ENCODE measurements around the gene KCNIP3.

KCNIP3 gene

GRCh38 chr2:95350368-95350767 is 53.2 kb downstream of the KCNIP3 start:
- no peak overlapping the region for H3K27ac ChIP-seq (replicated peaks)
- no peak overlapping the region for H3K4me3 ChIP-seq (replicated peaks; ENCODE audit: insufficient read depth, low read length)
- DNase-seq (ENCODE audit: low read depth in 1 of 2, low spot score in 1 of 2): no peak
- H3K27me3 ChIP-seq (ENCODE audit: insufficient read depth, poor library complexity, severe bottlenecking): peaks cover 15% of the 10 kb centered on the region
- TF ChIP-seq POLR2AphosphoS5 (IDR thresholded peaks at IDR 0.05; ENCODE audit: low read depth): no peak
- no peak for TF ChIP-seq REST (IDR thresholded peaks at IDR 0.05; ENCODE audit: insufficient replicate concordance, low read depth)
- TF ChIP-seq SPI1 (IDR thresholded peaks at IDR 0.05; ENCODE audit: borderline replicate concordance, low read depth): no peak
- TF ChIP-seq CTCF (IDR thresholded peaks at IDR 0.05; ENCODE audit: insufficient read depth, low read length): no peak
- no peak for TF ChIP-seq GABPA (IDR thresholded peaks at IDR 0.05; ENCODE audit: low read depth)

GRCh38 chr2:95350774-95351597 is 53.8 kb downstream of the KCNIP3 start:
- no peak overlapping the region for H3K27ac ChIP-seq (replicated peaks)
- no peak for DNase-seq (ENCODE audit: low read depth in 1 of 2, low spot score in 1 of 2)
- peaks cover 14% of the 10 kb centered on the region for H3K27me3 ChIP-seq (ENCODE audit: insufficient read depth, poor library complexity, severe bottlenecking)
- H3K4me3 ChIP-seq (replicated peaks; ENCODE audit: insufficient read depth, low read length): no peak overlapping the region
- TF ChIP-seq SPI1 (IDR thresholded peaks at IDR 0.05; ENCODE audit: borderline replicate concordance, low read depth) (no peak), CTCF (IDR thresholded peaks at IDR 0.05; ENCODE audit: insufficient read depth, low read length) (no peak), REST (IDR thresholded peaks at IDR 0.05; ENCODE audit: insufficient replicate concordance, low read depth) (no peak), GABPA (IDR thresholded peaks at IDR 0.05; ENCODE audit: low read depth) (no peak), POLR2AphosphoS5 (IDR thresholded peaks at IDR 0.05; ENCODE audit: low read depth) (no peak)

- no peak for DNase-seq (ENCODE audit: low read depth in 1 of 2, low spot score in 1 of 2)
- H3K27ac ChIP-seq (replicated peaks): no peak overlapping the region
- TF ChIP-seq CTCF (IDR thresholded peaks at IDR 0.05; ENCODE audit: insufficient read depth, low read length) (no peak), REST (IDR thresholded peaks at IDR 0.05; ENCODE audit: insufficient replicate concordance, low read depth) (no peak), SPI1 (IDR thresholded peaks at IDR 0.05; ENCODE audit: borderline replicate concordance, low read depth) (no peak), POLR2AphosphoS5 (IDR thresholded peaks at IDR 0.05; ENCODE audit: low read depth) (no peak)
These were observed 54.4 kb downstream of the KCNIP3 start for GRCh38 chr2:95351598-95351915.

More at GRCh38 chr2:95351598-95351915, 54.4 kb downstream of the KCNIP3 start:
- peaks cover 14% of the 10 kb centered on the region for H3K27me3 ChIP-seq (ENCODE audit: insufficient read depth, poor library complexity, severe bottlenecking)
- no peak overlapping the region for H3K4me3 ChIP-seq (replicated peaks; ENCODE audit: insufficient read depth, low read length)
